K562 (cell line): Measurements from ENCODE around the gene MYL6B. TPM values are rescaled to one million over a fixed set of nuclear protein-coding genes. Genes with fewer than 3 reads are reported as not detected.

Experiments used
- ARID1B ChIP-seq: fragments of 450-650 bp; IDR thresholded peaks from 2 replicates; pipeline ENCODE4 v1.6.1; 2016; ENCODE audit warnings: antibody characterized with exemption, mild to moderate bottlenecking, inconsistent platforms
- DNMT1 ChIP-seq: fragments of 450-650 bp; IDR thresholded peaks from 2 replicates; pipeline ENCODE4 v1.6.1; 2016; ENCODE audit warnings: antibody characterized with exemption, mild to moderate bottlenecking
- FOXA1 ChIP-seq: fragments of 450-650 bp; IDR thresholded peaks from 2 replicates; pipeline ENCODE4 v1.6.1; 2016; ENCODE audit warnings: mild to moderate bottlenecking, borderline replicate concordance
- GABPB1 ChIP-seq: sonication (generic); formaldehyde crosslinking; IDR thresholded peaks from 2 replicates; pipeline ENCODE4 v1.8.0; 2022; ENCODE audit warnings: mild to moderate bottlenecking, missing genetic modification reagents
- GABPB2 ChIP-seq: fragments of 250-450 bp; sonication (Bioruptor Pico); conservative IDR thresholded peaks from 2 replicates; pipeline ENCODE4 v1.5.1; 2021; ENCODE audit warnings: mild to moderate bottlenecking
- KLF16 ChIP-seq: IDR thresholded peaks from 2 replicates; pipeline ENCODE4 v1.6.1; 2016; ENCODE audit warnings: antibody characterized with exemption
- MTA2 ChIP-seq: fragments of 450-650 bp; IDR thresholded peaks from 2 replicates; pipeline ENCODE4 v1.6.1; 2016; ENCODE audit warnings: low read depth
- NR2C1 ChIP-seq, 2 experiments: fragments of 450-650 bp; IDR thresholded peaks; 2 replicates each; pipeline ENCODE4 v1.6.1; 2017; ENCODE audit warnings: mild to moderate bottlenecking in 2 of 2, antibody characterized with exemption in 1 of 2, inconsistent platforms in 1 of 2, missing compliant biosample characterization in 1 of 2, missing genetic modification characterization in 1 of 2
- POLR2A ChIP-seq: fragments of 450-650 bp; conservative IDR thresholded peaks from 2 replicates; pipeline ENCODE4 v1.6.1; 2016
- PURB ChIP-seq: sonication (generic); formaldehyde crosslinking; IDR thresholded peaks from 2 replicates; pipeline ENCODE4 v1.9.0; 2021; ENCODE audit warnings: low read depth, mild to moderate bottlenecking, missing genetic modification reagents
- PYGO2 ChIP-seq: fragments of 450-650 bp; IDR thresholded peaks from 2 replicates; pipeline ENCODE4 v1.6.1; 2016; ENCODE audit warnings: mild to moderate bottlenecking, missing genetic modification characterization, moderate library complexity, missing compliant biosample characterization
- RBBP5 ChIP-seq: fragments of 200-600 bp; sonication (generic); IDR thresholded peaks from 2 replicates; pipeline ENCODE4 v1.6.1; 2012; ENCODE audit warnings: borderline replicate concordance, mild to moderate bottlenecking, low read length, control low read depth, inconsistent platforms; ENCODE audit not compliant: insufficient read depth, poor library complexity, severe bottlenecking
- SMAD1 ChIP-seq: fragments of 150-350 bp; IDR thresholded peaks from 2 replicates; pipeline ENCODE4 v1.6.1; 2014; ENCODE audit warnings: low read length, low read depth; ENCODE audit not compliant: partially characterized antibody
- SMAD4 ChIP-seq: fragments of 250-450 bp; sonication (Bioruptor Pico); conservative IDR thresholded peaks from 2 replicates; pipeline ENCODE4 v1.8.0; 2021; ENCODE audit warnings: inconsistent platforms, mild to moderate bottlenecking, moderate library complexity
- TAF15 ChIP-seq: fragments of 200-400 bp; formaldehyde crosslinking; IDR thresholded peaks from 2 replicates; pipeline ENCODE4 v1.6.1; 2017; ENCODE audit warnings: mild to moderate bottlenecking, low read depth, low read length, moderate library complexity
- TBL1XR1 ChIP-seq, 2 experiments: IDR thresholded peaks; 2 replicates each; pipeline ENCODE4 v1.6.1; 2012; ENCODE audit warnings: improper control_type of control experiment in 2 of 2, low read length in 2 of 2, mild to moderate bottlenecking in 1 of 2
- TRIM24 ChIP-seq, 2 experiments: fragments of 450-650 bp; IDR thresholded peaks; 2 replicates each; pipeline ENCODE4 v1.6.1; 2016
- TSC22D4 ChIP-seq: fragments of 450-650 bp; IDR thresholded peaks from 2 replicates; pipeline ENCODE4 v1.6.1; 2016; ENCODE audit warnings: missing genetic modification characterization, missing biosample characterization, control low read depth
- ZBTB1 ChIP-seq: sonication (generic); formaldehyde crosslinking; IDR thresholded peaks from 2 replicates; pipeline ENCODE4 v1.8.1; 2023; ENCODE audit warnings: missing genetic modification reagents, low read depth, mild to moderate bottlenecking, borderline replicate concordance
- ZNF24 ChIP-seq: fragments of 450-650 bp; IDR thresholded peaks from 2 replicates; pipeline ENCODE4 v1.6.1; 2016
- ZNF263 ChIP-seq: sonication (generic); formaldehyde crosslinking; IDR thresholded peaks from 2 replicates; pipeline ENCODE4 v1.8.0; 2022; ENCODE audit warnings: mild to moderate bottlenecking, missing genetic modification reagents, borderline replicate concordance
- polyA plus RNA-seq, 8 experiments: library from polyadenylated mRNA; depleted of rRNA in 4 of 8; stranded (reverse) in 5 of 8; unstranded in 3 of 8; fragments of >200 nt; fragmentation: Nextera tagmentation in 2 of 8; fragmentation: Illumina TruSeq in 1 of 8; extraction: Ambion mirVana in 2 of 8; extraction: Trizol in 1 of 8; gene quantifications; 2 replicates each; pipeline versions ENCODE4 v1.2.1 to v1.2.3, GENCODE V29; 2011 to 2014; ENCODE audit warnings: inconsistent platforms in 1 of 8, missing spikeins in 1 of 8
- total RNA-seq, 7 experiments: library from RNA; depleted of rRNA in 6 of 7; stranded (reverse); fragments of >200 nt in 6 of 7; fragmentation: Illumina TruSeq in 2 of 7; extraction: Trizol in 2 of 7; gene quantifications; 2 replicates each; pipeline versions ENCODE4 v1.2.1 to v1.2.3, GENCODE V29; 2011 to 2021; ENCODE audit warnings: low replicate concordance in 1 of 7
- TF ChIP-seq, protein P1 (sequence below): fragments of 450-650 bp; formaldehyde crosslinking; IDR thresholded peaks from 2 replicates; pipeline ENCODE4 v1.4.0; 2022; ENCODE audit warnings: mild to moderate bottlenecking, moderate library complexity
- TF ChIP-seq, protein P2 (sequence below): fragments of 250-450 bp; sonication (Bioruptor Pico); IDR thresholded peaks from 2 replicates; pipeline ENCODE4 v1.9.0; 2021; ENCODE audit warnings: mild to moderate bottlenecking, inconsistent platforms
- TF ChIP-seq, protein P3 (sequence below): fragments of 450-650 bp; IDR thresholded peaks from one replicate; pipeline ENCODE4 v1.6.1; 2018; ENCODE audit warnings: mild to moderate bottlenecking, moderate library complexity; ENCODE audit not compliant: partially characterized antibody
- TF ChIP-seq, protein P4 (sequence below): sonication (generic); formaldehyde crosslinking; IDR thresholded peaks from 2 replicates; pipeline ENCODE4 v1.8.1; 2023; ENCODE audit warnings: mild to moderate bottlenecking, missing genetic modification reagents

MYL6B gene
- total and polyA plus RNA-seq, 9 of the 15 experiments (the other 6 are each of a cell fraction or from before 2014, with no cell fraction given): 42.8 to 77.3 (median 68.6) TPM

DNA sequence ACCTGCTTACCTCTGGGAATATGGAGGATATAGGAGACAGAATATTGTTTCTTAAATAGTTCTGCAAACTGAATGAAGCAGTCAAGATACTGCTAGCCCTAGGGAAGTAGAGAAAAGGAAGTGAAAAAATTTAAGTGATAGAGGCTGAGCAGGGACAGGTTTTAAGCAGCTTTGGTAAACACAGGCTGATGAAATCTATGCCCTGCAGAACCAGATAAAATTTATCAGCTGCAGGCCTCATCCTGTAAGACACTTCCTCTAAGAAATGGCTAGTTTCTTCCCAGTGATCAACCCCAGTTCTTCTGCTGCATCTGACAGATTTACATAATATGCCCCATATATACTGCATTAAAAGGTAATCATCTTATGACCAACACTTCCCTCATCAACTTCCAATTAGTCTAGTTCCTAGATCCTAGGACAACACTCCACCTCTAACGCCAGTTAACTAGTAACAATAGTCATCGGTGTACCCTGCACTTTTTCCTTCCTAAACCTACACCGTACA lies 25.6 kb upstream of the MYL6B start (continued):
- TF ChIP-seq ZBTB1 (CRISPR knock-in tag) (no peak), SMAD1 (peak; percentile 82), FOXA1 (peak; percentile 88), TAF15 (no peak), GABPB2 (CRISPR knock-in tag) (no peak), TRIM24 (IDR thresholded peaks at IDR 0.05) (peak; percentile 62 to 82; a peak in 2 of 4 replicates), PYGO2 (tag) (no peak), TBL1XR1 (IDR thresholded peaks at IDR 0.05; ENCODE audit: low read length in 2 of 2) (peak in 1 of 2 experiments; percentile 94; a peak in 2 of 4 replicates), ARID1B (peak; percentile 98), DNMT1 (no peak), KLF16 (peak; percentile 90), SMAD4 (peak; percentile 64; the same call in 1 of the 2 replicates), ZNF263 (no peak), PURB (CRISPR knock-in tag) (no peak), MTA2 (peak; percentile 81), TSC22D4 (tag) (no peak), RBBP5 (no peak), ZNF24 (no peak), NR2C1 (IDR thresholded peaks at IDR 0.05) (no peak), NR2C1 (tag; IDR thresholded peaks at IDR 0.05) (peak; percentile 13; the same call in 1 of the 2 replicates), POLR2A (no peak), GABPB1 (no peak)
- TF ChIP-seq, protein P1, sequence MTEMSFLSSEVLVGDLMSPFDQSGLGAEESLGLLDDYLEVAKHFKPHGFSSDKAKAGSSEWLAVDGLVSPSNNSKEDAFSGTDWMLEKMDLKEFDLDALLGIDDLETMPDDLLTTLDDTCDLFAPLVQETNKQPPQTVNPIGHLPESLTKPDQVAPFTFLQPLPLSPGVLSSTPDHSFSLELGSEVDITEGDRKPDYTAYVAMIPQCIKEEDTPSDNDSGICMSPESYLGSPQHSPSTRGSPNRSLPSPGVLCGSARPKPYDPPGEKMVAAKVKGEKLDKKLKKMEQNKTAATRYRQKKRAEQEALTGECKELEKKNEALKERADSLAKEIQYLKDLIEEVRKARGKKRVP (CRISPR knock-in tag): peak; percentile 90
- TF ChIP-seq, protein P2, sequence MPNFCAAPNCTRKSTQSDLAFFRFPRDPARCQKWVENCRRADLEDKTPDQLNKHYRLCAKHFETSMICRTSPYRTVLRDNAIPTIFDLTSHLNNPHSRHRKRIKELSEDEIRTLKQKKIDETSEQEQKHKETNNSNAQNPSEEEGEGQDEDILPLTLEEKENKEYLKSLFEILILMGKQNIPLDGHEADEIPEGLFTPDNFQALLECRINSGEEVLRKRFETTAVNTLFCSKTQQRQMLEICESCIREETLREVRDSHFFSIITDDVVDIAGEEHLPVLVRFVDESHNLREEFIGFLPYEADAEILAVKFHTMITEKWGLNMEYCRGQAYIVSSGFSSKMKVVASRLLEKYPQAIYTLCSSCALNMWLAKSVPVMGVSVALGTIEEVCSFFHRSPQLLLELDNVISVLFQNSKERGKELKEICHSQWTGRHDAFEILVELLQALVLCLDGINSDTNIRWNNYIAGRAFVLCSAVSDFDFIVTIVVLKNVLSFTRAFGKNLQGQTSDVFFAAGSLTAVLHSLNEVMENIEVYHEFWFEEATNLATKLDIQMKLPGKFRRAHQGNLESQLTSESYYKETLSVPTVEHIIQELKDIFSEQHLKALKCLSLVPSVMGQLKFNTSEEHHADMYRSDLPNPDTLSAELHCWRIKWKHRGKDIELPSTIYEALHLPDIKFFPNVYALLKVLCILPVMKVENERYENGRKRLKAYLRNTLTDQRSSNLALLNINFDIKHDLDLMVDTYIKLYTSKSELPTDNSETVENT: no peak
- TF ChIP-seq, protein P3, sequence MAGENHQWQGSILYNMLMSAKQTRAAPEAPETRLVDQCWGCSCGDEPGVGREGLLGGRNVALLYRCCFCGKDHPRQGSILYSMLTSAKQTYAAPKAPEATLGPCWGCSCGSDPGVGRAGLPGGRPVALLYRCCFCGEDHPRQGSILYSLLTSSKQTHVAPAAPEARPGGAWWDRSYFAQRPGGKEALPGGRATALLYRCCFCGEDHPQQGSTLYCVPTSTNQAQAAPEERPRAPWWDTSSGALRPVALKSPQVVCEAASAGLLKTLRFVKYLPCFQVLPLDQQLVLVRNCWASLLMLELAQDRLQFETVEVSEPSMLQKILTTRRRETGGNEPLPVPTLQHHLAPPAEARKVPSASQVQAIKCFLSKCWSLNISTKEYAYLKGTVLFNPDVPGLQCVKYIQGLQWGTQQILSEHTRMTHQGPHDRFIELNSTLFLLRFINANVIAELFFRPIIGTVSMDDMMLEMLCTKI: no peak
- TF ChIP-seq, protein P4, sequence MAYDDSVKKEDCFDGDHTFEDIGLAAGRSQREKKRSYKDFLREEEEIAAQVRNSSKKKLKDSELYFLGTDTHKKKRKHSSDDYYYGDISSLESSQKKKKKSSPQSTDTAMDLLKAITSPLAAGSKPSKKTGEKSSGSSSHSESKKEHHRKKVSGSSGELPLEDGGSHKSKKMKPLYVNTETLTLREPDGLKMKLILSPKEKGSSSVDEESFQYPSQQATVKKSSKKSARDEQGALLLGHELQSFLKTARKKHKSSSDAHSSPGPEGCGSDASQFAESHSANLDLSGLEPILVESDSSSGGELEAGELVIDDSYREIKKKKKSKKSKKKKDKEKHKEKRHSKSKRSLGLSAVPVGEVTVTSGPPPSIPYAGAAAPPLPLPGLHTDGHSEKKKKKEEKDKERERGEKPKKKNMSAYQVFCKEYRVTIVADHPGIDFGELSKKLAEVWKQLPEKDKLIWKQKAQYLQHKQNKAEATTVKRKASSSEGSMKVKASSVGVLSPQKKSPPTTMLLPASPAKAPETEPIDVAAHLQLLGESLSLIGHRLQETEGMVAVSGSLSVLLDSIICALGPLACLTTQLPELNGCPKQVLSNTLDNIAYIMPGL (CRISPR knock-in tag): no peak
